GM19455 (cell line): ENCODE data around the gene TMEM204.

Source experiments
- ATAC-seq: cut with Tn5 transposase; IDR thresholded peaks from one replicate; pipeline ENCODE4 v1.9.1; 2021; ENCODE audit not compliant: unreplicated experiment

The TMEM204 gene

DNA sequence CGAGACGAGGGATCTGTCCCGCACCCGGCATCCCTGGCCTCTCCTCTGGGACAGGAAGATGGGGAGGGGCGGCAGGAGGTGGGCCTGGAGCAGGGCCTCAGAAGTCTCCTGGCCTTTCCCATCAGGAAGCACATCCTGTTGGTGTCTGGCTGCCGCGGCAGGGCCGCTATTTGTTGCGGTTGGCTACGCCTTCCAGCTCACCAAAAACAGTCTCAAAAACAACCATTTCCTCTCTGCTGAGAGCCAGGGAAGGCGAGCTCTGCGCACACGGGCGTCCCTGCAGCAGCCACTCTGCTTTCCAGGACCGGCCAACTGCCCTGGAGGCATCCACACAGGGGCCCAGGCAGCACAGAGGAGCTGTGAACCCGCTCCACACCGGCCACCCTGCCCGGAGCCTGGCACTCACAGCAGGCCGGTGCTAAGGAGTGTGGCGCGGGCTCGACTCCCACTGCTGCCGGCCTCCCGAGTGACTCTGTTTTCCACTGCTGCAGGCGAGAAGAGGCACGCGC, at the start of gene TMEM204:
Gene TMEM204 (plus strand): TSS at position 224 of the 509 bp plus-strand sequence. CDS start 610 bp downstream, outside the sequence.
- no peak for ATAC-seq

DNA sequence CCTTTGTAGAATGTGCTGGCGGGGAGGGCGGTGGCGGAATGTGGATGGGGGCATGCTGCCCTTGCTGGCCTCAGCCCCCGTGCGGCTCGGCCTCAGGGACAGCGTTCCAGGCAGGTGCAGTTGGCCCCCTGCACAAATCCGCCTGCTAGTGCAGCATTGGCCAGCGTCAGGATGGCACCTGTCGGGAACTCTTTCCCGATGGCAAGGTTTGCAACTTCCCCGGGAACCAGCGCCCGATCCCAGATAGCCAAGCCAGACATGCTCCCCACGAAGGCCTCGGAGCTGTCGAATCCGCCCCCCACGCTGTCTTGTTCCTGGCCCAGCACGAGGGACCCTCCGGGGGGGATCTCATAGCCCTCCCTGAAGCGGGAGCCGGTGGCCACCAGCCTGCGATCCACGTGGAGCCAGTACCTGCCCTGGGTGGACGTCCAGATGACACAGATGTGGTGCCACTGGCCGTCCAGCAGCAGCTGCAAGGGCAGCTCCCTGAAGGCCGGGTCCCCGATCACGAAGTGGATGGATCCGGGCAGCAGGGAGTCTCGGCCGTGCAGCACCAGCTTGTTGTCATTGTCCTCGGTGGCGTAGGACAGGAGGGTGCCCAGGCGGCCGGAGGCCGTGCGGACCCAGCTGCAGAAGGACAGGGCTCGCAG, 47.5 kb upstream of the TMEM204 start:
- ATAC-seq = no peak

DNA sequence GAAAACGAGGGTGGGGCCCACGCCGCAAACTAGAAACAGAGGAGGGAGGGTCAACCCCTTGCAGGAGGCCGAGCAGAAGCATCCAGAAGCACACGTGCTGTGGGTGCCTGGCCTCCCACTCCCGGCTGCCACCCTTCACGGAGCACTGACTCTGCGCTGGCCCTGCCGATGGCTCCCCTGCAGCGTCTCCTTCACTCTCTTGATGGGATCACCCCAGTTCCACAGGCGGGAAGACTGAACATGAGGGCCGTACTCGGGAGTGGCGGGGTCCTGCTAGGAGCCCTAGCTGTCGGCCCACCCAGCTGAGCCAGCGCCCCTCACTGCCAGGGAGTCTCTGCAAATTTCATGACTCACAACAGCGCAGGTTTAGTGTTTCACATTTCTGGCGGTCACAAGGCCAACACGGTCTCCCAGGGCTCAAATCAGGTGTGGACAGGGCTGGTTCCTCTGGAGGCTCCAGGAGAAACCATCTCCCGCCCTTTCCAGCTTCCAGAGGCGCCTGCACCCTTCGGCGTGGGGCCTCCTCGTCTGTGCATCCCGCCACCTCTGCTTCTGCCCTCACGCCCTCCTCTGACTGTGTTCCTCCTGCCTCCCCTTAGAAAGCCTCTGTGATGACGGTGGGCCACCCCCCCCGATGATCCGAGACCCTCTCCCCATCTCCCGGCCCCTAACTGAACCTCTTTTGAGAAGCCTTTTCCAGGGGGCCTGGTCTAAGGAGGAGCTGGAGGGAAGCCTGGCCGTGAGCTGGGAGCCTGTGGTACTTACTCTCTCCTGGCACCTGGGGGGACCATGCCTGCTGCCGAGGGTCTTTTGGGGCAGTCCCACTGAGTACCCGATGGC, 46.7 kb upstream of the TMEM204 start:
- ATAC-seq = no peak

DNA sequence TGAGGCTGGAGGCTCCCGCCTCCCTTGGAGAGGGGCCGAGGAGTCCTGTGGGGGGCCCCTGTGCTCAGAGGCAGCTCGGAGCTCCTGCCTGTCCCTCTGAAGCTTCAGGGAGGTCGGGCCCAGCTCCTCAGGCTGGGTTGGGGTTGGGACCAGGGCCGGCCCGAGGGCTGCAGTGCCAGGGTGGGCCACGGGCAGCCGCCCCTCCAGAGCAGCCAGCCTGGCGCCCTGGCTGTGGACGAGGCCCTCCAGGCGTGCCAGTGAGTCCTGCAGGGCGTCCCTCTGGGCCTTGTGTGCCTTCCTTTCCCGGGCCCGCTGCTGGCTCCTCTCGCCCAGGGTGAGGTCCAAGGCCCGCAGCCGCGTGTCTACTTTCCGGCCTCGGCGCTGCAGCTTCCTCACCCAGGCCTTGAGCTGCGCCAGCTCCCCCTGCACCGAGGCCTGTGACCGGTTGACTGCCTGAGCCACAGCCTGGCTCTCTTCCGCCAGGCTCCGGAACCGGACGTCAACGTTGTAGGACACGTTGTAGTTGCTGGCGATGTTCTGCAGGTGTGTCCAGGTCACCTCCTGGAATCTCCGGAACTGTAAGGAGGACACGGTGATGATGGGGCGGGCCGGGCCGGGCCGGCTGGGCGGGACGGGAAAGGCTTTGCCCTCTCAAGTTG, 45.9 kb upstream of the TMEM204 start:
- no peak for ATAC-seq

DNA sequence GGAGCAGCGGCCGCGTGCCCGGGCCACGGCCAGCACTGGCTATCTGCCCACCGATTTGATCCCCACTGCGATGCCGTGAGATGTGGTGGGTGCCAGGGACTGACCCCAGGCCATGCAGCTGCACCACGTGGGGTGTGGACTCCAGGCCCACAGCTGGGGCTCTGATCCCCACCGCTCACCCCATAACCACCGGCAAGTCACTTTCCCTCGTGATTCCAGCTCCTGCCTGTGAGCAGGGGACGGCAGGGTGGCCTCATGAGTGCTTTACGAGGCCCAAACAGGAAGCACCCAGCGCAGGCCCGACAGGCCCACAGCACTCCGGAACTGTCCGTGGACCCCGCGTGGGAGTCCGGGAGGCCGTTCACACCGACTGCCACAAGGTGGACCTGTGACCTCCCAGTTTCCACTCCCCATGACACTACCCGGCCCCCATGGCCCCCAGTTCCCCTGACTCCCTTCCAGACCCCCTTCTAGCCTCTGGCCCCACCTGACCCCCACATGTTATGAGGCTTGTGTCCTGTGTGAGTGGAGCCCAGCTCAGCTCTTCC, 45.3 kb upstream of the TMEM204 start:
- no peak for ATAC-seq

DNA sequence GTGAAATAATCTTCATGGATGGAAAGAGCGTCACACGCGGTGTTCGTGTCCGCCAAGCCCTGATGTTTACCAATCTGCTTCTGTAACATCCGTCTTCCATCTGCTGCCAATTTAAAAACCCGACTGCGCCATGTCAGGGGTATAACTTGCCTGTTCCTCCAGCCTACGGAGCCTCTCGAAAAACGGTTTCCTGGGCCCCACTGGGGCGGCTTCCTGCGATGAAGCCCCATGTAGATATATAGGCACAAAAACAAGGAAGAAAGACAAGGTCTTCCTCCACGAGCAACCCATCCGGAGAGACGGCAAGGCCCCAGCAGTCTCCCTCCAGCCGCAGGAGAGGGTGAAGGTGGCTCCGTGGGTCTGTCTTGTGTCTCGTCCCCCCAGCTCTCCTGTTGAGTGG, 44.8 kb upstream of the TMEM204 start, which contains the start of gene PTX4:
Gene PTX4 (minus strand): TSS at position 326 of the 400 bp plus-strand sequence. CDS start 35 bp downstream, at position 291.
- no peak for ATAC-seq

DNA sequence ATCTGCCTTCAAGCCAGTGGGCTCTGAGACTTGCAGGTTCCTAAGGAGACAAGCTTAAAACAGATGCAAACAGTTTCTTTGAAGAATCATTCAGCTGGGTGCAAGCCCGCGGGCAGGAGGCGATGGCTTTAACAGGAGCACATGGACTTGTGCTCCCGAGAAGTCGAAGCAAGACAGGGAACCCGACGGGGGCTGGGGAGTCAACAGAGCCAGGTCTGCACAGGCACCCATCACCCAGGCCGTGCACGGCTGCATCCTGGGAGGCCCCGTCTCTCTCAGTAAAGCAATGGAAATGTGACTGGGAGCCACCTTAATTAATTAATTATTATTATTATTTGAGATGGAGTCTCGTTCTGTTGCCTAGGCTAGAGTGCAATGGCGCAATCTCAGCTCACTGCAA, 44.4 kb upstream of the TMEM204 start:
- ATAC-seq = no peak

DNA sequence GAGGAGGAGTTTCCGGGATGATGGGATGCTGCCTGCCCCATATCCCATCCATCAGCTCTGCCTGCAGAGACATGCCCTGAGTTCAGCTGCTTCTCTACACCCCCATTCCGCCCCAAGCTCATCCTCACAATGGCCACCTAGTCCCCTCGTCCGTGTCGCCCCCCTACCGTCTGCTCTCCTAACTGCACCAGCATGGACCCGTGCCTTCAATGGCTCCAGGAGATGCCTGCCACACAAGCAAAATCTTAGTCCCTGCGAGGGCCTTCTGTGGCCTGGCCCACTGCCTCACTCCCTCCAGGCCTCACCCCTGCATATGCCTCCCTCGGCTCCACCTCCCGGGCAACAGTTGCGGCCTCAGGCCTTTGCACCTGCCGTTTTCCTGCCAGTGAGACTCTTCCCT, 42.1 kb upstream of the TMEM204 start:
- ATAC-seq = no peak

DNA sequence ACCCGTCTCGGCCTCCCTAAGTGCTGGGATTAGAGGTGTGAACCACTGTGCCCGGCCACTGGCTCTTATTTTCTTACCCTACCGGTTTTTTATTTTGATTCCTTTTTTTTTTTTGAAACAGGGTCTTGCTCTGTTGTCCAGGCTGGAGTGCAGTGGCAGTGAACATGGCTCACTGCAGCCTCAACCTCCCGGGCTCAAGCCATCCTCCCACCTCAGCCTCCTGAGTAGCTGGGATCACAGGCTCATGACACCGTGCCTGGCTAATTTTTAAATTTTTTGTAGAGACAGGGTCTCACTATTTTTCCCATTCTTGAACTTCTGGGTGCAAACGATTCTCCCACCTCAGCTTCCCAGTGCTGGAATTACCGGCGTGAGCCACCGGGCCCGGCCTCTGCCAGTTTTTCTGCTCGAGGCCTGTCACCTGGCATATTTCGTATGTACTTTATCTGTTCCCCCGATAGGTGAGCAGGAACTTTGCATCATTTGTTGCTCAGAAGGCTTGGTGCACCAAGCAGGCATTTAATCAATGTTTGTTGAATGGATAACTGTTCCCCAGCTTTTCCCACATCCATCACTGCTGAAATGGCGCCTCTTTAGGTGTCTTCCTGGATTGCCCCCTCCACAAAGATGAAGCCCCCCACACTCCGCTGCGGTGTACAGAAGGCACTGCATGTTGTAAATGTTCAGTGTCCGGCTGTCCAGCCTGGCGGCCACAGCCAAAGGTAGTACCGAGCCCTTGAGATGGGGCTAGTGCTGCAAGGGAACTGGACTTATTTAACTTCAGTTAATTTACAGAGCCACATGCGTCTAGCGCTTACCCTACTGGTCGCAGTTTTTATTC, 41.2 kb upstream of the TMEM204 start:
- ATAC-seq = no peak

DNA sequence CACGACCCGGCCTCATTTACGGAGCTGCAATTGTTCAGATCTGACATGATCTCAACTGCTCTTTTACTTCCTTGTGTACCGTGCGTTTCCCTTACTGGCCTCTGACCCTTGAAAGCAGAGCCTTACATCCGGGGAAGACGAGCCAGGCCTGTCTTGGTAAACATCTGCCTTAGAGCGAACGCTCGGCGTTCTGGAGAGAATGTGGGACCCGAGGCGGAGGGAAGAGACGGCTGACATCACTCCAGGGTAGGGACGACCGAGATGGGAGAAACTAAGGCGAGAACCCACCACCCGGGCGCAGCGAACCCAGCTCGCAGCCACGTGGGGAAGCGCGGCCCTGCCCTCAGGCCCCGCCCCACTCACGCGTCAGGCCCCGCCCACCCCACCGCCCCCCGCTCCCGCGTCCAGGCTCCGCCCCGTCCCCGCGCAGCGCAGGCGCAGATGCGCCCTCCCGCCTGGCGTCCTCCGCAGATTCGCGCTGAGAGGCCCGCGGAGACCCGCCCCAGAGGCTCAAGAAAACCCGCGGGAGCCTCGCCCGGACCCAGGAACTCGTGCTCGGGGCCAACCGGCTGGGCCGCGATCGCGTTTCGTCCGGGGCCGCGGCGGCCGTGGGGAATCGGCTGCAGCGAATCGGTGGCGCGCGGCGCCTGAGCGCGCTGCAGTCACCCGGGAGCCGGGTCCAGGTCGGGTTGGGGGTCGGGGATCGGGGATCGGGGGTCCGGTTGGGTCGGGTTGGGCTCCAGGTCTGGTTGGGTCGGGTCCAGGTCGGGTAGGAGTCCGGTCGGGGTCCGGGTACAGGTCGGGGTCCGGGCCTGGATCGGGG, 40.3 kb upstream of the TMEM204 start, which contains the start of gene TELO2:
Gene TELO2 (plus strand): TSS at position 438 of the 823 bp plus-strand sequence. CDS start 922 bp downstream, outside the sequence.
- peak; percentile 53 for ATAC-seq

DNA sequence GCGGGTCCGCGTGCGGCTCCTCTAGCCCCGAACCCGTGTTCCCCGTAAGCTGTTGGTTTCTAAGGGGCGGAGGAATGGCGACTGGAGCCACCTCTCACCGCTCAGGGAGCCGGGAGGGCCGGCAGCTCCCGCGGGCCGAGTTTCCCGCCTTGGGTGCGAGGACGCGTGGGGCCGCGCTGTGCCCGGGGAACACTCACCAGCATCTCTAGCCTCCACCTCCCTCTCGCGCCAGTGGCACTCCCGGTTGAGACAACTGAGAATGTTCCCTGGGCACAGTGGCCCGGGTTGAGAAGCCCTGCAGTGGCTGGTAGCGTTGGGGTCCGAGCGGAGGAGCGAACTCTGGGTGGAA, 39.7 kb upstream of the TMEM204 start:
- ATAC-seq = no peak

DNA sequence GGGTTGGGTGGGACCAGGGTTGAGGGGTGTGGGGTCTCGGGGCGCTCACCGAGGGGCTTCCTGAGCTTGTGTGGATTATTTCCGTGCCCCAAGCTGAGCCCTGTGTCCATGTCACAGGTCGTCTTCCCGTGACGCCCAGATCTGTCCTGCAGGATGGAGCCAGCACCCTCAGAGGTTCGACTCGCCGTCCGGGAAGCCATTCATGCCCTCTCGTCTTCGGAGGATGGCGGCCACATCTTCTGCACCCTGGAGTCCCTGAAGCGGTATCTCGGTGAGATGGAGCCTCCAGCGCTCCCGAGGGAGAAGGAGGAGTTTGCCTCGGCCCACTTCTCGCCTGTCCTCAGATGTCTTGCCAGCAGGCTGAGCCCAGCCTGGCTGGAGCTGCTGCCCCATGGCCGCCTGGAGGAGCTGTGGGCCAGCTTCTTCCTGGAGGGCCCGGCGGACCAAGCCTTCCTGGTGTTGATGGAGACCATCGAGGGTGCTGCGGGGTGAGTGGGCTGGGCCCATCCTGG, 39.3 kb upstream of the TMEM204 start:
- ATAC-seq = no peak

DNA sequence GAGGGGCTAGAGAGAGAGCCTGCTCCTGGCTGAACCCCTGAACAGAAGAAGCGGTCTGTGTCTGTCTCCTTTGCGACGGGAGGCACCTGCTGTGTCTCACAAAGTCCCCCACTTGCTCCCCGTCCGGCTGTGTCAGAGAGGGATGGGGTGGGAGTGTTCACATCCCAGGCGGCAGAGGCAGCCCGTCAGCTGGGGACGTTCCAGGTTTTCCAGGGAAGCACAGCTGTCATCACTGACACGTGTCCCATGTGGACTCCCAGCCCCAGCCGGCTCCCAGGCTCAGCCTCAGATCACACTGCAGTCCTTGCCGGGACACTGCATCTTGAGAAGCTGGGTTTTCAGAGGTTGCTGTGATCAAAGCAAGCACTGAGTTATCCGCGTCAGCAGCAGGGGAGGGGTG, 38.8 kb upstream of the TMEM204 start:
- no peak for ATAC-seq

DNA sequence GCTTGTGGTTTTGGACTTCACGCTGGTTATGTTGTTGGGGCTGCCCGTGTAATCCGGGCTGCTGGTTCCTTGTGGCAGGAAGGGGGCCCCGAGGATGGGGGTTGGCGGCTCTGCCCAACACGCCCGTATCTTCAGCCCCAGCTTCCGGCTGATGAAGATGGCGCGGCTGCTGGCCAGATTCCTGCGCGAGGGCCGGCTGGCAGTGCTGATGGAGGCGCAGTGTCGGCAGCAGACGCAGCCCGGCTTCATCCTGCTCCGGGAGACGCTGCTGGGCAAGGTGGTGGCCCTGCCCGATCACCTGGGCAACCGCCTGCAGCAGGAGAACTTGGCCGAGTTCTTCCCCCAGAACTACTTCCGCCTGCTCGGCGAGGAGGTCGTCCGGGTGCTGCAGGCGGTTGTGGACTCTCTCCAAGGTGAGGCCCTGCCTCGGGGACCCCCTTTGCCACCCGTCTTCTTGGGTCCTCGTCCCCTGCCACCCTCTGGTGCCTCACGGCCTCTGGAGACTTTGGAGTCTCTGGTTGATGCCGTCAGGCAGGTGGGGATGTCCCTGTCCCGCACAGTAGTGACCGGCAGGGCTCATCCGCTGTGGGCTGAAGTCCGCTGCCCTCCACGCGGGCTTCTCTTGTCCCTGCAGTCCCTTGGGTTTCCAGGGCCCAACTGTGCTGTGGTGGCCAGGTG, 38.1 kb upstream of the TMEM204 start:
- ATAC-seq = no peak

DNA sequence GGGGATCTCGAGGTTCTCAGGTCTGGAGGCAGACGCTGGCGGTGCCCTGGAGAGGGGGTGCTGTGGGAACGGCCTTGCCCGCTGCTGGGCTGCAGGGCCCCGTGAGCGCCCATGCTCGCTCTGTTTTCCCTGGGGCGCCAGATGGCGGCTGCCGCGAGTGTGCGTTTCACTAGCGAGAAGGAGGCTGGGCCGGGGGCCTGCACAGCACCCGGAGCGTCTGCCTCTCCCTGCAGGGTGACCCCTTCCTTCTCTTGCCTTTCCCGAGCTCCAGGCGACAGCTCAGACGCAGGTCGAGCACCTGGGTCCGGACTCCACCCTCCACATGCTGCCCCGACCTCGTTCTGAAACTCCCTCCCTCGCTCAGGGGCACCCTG, 37.6 kb upstream of the TMEM204 start:
- no peak for ATAC-seq

DNA sequence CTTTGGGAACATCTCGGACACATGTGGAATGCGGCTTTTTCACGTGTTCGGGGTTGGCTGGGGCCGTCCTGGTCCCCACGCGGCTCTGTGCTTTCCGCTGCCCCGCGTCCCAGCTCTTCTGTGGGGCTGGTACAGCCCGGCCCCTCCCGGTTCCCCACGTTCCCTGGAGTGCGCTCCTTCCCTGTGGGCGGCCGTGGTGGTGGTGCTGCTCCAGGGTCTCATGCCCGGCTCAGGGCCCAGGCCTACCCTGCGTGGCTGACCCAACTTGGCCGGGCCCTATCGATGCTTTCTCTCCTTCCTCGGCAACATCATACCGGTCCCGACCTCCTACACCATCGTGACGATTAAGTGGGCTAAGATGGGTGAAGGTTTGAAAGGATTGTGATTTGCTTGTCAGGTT, 37.0 kb upstream of the TMEM204 start:
- no peak for ATAC-seq

DNA sequence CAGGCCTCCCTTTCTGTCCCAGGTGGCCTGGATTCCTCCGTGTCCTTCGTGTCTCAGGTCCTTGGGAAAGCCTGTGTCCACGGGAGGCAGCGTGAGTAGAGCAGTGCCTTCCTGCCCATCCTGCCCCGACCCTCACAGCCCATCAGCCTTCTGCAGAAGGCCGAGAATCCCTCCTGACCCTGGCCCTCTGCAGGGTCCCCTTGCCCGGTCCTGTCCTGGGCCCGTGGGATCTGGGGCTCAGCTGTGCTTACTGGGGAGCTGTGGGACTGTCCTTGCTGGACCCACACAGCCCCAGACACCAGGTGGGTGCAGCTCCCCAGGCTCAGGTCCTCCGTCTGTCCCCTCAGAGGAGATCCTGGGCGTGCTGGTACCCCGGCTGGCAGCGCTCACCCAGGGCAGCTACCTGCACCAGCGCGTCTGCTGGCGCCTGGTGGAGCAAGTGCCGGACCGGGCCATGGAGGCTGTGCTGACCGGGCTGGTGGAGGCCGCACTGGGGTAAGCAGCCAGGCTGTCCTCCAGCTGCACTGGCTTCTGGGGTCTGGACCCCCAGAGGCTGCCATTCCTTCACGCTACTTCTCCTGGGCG, 36.4 kb upstream of the TMEM204 start:
- ATAC-seq = no peak

DNA sequence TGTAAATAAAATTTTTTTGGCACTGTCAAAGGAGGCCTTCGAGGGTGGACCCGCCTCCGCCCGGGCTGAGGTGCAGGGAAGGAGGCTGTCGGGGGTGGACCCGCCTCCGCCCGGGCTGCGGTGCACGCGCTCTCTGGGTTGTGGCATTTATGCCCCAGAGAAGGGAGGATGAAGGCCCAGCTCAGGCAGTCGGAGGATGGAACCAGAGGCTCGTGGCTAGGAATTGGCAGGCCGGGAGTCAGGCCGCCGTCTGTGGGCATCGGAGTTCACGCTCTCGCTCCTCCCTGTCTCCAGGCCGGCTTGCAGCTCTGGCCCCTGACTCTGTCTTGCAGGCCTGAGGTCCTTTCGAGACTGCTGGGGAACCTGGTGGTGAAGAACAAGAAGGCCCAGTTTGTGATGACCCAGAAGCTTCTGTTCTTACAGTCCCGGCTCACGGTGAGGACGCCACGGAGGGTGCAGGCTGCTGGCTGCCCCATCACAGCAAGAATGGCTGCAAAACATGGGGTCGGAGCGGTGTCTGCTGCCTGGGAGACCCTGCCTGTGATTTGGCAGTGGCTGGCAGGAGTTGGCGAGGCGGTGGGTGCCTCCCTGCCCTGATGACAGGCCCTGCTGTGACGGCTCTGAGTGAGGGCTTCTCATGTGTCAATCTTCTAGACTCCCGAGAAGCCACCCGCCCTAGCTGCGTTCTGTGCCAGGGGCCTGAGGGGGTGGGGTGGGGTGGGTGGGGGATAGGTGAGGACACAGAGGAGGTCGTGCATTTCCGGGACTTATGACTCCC, 34.4 kb upstream of the TMEM204 start:
- ATAC-seq = no peak
